Inflammatory macrophage treated with lipopolysaccharide for 1 hour (primary cell): ENCODE results near the gene ARHGEF7.
"Not testable (repeated sequence)": the region's sequence is repeated elsewhere in the genome, so short reads cannot be mapped to it uniquely, and the experiment has no call there.

Source experiments
- DNase-seq, 2 donors: peaks; one replicate each; pipeline ENCODE4 v3.0.0-alpha.2; 2020 to 2022

The ARHGEF7 gene

GRCh38 chr13:111115061-111115964 lies at the start of gene ARHGEF7:
TSS of gene ARHGEF7 (plus strand) at chr13:111115310. CDS start at chr13:111115527, 217 bp downstream.
- DNase-seq = no peak

- no peak for DNase-seq
These were observed 49.4 kb upstream of the ARHGEF7 start for GRCh38 chr13:111065698-111066097.

GRCh38 chr13:111066544-111066943 lies 48.6 kb upstream of the ARHGEF7 start:
- DNase-seq = no peak

- DNase-seq = no peak
These were observed 47.1 kb upstream of the ARHGEF7 start for GRCh38 chr13:111068009-111068350.

- DNase-seq = not testable (repeated sequence)
These were observed 44.0 kb upstream of the ARHGEF7 start for GRCh38 chr13:111071120-111071519.

- not testable (repeated sequence) for DNase-seq
These were observed 43.6 kb upstream of the ARHGEF7 start for GRCh38 chr13:111071526-111071925.

GRCh38 chr13:111074826-111075225 lies 40.3 kb upstream of the ARHGEF7 start:
- DNase-seq = no peak

GRCh38 chr13:111076155-111077013 lies 38.7 kb upstream of the ARHGEF7 start:
- no peak for DNase-seq

GRCh38 chr13:111079375-111079774 lies 35.7 kb upstream of the ARHGEF7 start:
- no peak for DNase-seq

- no peak for DNase-seq
These were observed 34.5 kb upstream of the ARHGEF7 start for GRCh38 chr13:111080642-111081041.

GRCh38 chr13:111082240-111082639 lies 32.9 kb upstream of the ARHGEF7 start:
- DNase-seq = no peak

GRCh38 chr13:111082769-111083168 lies 32.3 kb upstream of the ARHGEF7 start:
- not testable (repeated sequence) for DNase-seq

- not testable (repeated sequence) for DNase-seq
These were observed 31.4 kb upstream of the ARHGEF7 start for GRCh38 chr13:111083693-111084092.

GRCh38 chr13:111090169-111090568 lies 24.9 kb upstream of the ARHGEF7 start:
- no peak for DNase-seq

GRCh38 chr13:111092685-111093084 lies 22.4 kb upstream of the ARHGEF7 start:
- no peak for DNase-seq

GRCh38 chr13:111093136-111093535 lies 22.0 kb upstream of the ARHGEF7 start:
- DNase-seq = no peak

- DNase-seq = no peak
These were observed 21.5 kb upstream of the ARHGEF7 start for GRCh38 chr13:111093634-111094033.

- DNase-seq = no peak
These were observed 19.9 kb upstream of the ARHGEF7 start for GRCh38 chr13:111095031-111095840.

- no peak for DNase-seq
These were observed 19.1 kb upstream of the ARHGEF7 start for GRCh38 chr13:111095911-111096501.

- DNase-seq = no peak
These were observed 15.8 kb upstream of the ARHGEF7 start for GRCh38 chr13:111099290-111099689.

- DNase-seq = no peak
These were observed 5.1 kb upstream of the ARHGEF7 start for GRCh38 chr13:111110054-111110453.

- DNase-seq = no peak
These were observed 3.7 kb upstream of the ARHGEF7 start for GRCh38 chr13:111111376-111111937.
